Stimulated activated memory B cell treated with anti-CD40 and anti-IgM and Interleukin-4, amounts not matched to agents 10 μg/mL and 1 μg/mL and 100 μg/mL, for 72 hours (primary cell): ENCODE data around the gene SRRD.
A peak's percentile ranks its signal among the peaks of the same experiment; 100 is the strongest.

Experiments
- ATAC-seq: fragments of 150-1000 bp; cut with Tn5 transposase; 2 replicates; pipeline ENCODE4 v1.10.0; 2021
- H3K27ac Mint-ChIP-seq: one replicate; pipeline ENCODE4 v1.8.0; 2022; ENCODE audit warnings: mild to moderate bottlenecking, mixed read lengths
- H3K27me3 Mint-ChIP-seq: one replicate; pipeline ENCODE4 v1.8.0; 2022; ENCODE audit warnings: mixed read lengths
- H3K36me3 Mint-ChIP-seq: one replicate; pipeline ENCODE4 v1.8.0; 2022; ENCODE audit warnings: mixed read lengths
- H3K4me1 Mint-ChIP-seq: one replicate; pipeline ENCODE4 v1.8.0; 2022; ENCODE audit warnings: mixed read lengths
- H3K4me3 Mint-ChIP-seq: one replicate; pipeline ENCODE4 v1.8.0; 2022; ENCODE audit warnings: mild to moderate bottlenecking, moderate library complexity, mixed read lengths
- H3K9me3 Mint-ChIP-seq: one replicate; pipeline ENCODE4 v1.8.0; 2022; ENCODE audit warnings: mixed read lengths

The SRRD gene

GRCh38 chr22:26486394-26486793 lies 2.7 kb downstream of the SRRD start:
- Mint-ChIP-seq H3K36me3 (peaks cover 24% of the 10 kb centered on the region), H3K9me3 (no peaks in the 10 kb centered on the region), H3K27me3 (no peaks in the 10 kb centered on the region), H3K4me1 (peaks cover 37% of the 10 kb centered on the region), H3K4me3 (no peak overlapping the region), H3K27ac (peak overlapping the region; percentile 40)
- ATAC-seq, result no peak

- Mint-ChIP-seq H3K27me3 (no peaks in the 10 kb centered on the region), H3K4me3 (no peak overlapping the region), H3K9me3 (no peaks in the 10 kb centered on the region), H3K27ac (peak overlapping the region; percentile 1), H3K4me1 (peaks cover 21% of the 10 kb centered on the region), H3K36me3 (peaks cover 31% of the 10 kb centered on the region)
- no peak for ATAC-seq
Measured at GRCh38 chr22:26487996-26488395, 4.3 kb downstream of the SRRD start.

- no peak for ATAC-seq
- Mint-ChIP-seq H3K36me3 (peaks cover 37% of the 10 kb centered on the region), H3K4me1 (peaks cover 17% of the 10 kb centered on the region), H3K27me3 (no peaks in the 10 kb centered on the region), H3K9me3 (no peaks in the 10 kb centered on the region), H3K27ac (peak overlapping the region; percentile 1), H3K4me3 (no peak overlapping the region)
Measured at GRCh38 chr22:26489447-26490036, 5.9 kb downstream of the SRRD start.

GRCh38 chr22:26492220-26492619 lies 8.5 kb downstream of the SRRD start:
- Mint-ChIP-seq H3K4me3 (no peak overlapping the region), H3K9me3 (no peaks in the 10 kb centered on the region), H3K4me1 (no peaks in the 10 kb centered on the region), H3K27ac (no peak overlapping the region), H3K36me3 (peaks cover 53% of the 10 kb centered on the region), H3K27me3 (no peaks in the 10 kb centered on the region)
- ATAC-seq, result no peak

- Mint-ChIP-seq H3K4me1 (no peaks in the 10 kb centered on the region), H3K27ac (no peak overlapping the region), H3K27me3 (no peaks in the 10 kb centered on the region), H3K4me3 (no peak overlapping the region), H3K36me3 (peaks cover 41% of the 10 kb centered on the region), H3K9me3 (no peaks in the 10 kb centered on the region)
- no peak for ATAC-seq
Measured at GRCh38 chr22:26494506-26494905, 10.8 kb downstream of the SRRD start.

GRCh38 chr22:26496456-26496855 lies 12.8 kb downstream of the SRRD start:
- no peaks in the 10 kb centered on the region for H3K9me3 Mint-ChIP-seq
- no peaks in the 10 kb centered on the region for H3K27me3 Mint-ChIP-seq
- no peak overlapping the region for H3K4me3 Mint-ChIP-seq
- no peak for ATAC-seq
- no peak overlapping the region for H3K27ac Mint-ChIP-seq
- peaks cover 43% of the 10 kb centered on the region for H3K36me3 Mint-ChIP-seq
- H3K4me1 Mint-ChIP-seq, result no peaks in the 10 kb centered on the region

GRCh38 chr22:26499188-26499703 lies 15.6 kb downstream of the SRRD start:
- H3K4me3 Mint-ChIP-seq, result no peak overlapping the region
- no peaks in the 10 kb centered on the region for H3K27me3 Mint-ChIP-seq
- no peaks in the 10 kb centered on the region for H3K9me3 Mint-ChIP-seq
- peaks cover 17% of the 10 kb centered on the region for H3K4me1 Mint-ChIP-seq
- peaks cover 60% of the 10 kb centered on the region for H3K36me3 Mint-ChIP-seq
- no peak overlapping the region for H3K27ac Mint-ChIP-seq
- ATAC-seq, result no peak

GRCh38 chr22:26501996-26502395 lies 18.3 kb downstream of the SRRD start:
- H3K27ac Mint-ChIP-seq, result no peak overlapping the region

GRCh38 chr22:26502688-26503561 lies 19.2 kb downstream of the SRRD start:
- no peak overlapping the region for H3K4me3 Mint-ChIP-seq
- H3K27ac Mint-ChIP-seq, result peak overlapping the region; percentile 63
- H3K4me1 Mint-ChIP-seq, result peaks cover 17% of the 10 kb centered on the region
- ATAC-seq, result peak; percentile 53
- no peaks in the 10 kb centered on the region for H3K27me3 Mint-ChIP-seq
- H3K9me3 Mint-ChIP-seq, result no peaks in the 10 kb centered on the region
- peaks cover 59% of the 10 kb centered on the region for H3K36me3 Mint-ChIP-seq

More at GRCh38 chr22:26501996-26502395, 18.3 kb downstream of the SRRD start:
- Mint-ChIP-seq H3K4me1 (peaks cover 17% of the 10 kb centered on the region), H3K36me3 (peaks cover 64% of the 10 kb centered on the region), H3K27me3 (no peaks in the 10 kb centered on the region), H3K9me3 (no peaks in the 10 kb centered on the region), H3K4me3 (no peak overlapping the region)
- no peak for ATAC-seq

- no peak for ATAC-seq
- H3K9me3 Mint-ChIP-seq, result no peaks in the 10 kb centered on the region
- H3K36me3 Mint-ChIP-seq, result peaks cover 60% of the 10 kb centered on the region
- H3K27me3 Mint-ChIP-seq, result no peaks in the 10 kb centered on the region
- peak overlapping the region; percentile 63 for H3K27ac Mint-ChIP-seq
- no peak overlapping the region for H3K4me3 Mint-ChIP-seq
- H3K4me1 Mint-ChIP-seq, result peaks cover 17% of the 10 kb centered on the region
Measured at GRCh38 chr22:26503758-26504157, 20.1 kb downstream of the SRRD start.

- Mint-ChIP-seq H3K9me3 (no peaks in the 10 kb centered on the region), H3K4me1 (peaks cover 36% of the 10 kb centered on the region), H3K36me3 (peaks cover 46% of the 10 kb centered on the region)
Measured at GRCh38 chr22:26508148-26508547, 24.5 kb downstream of the SRRD start.

GRCh38 chr22:26512149-26512793 lies 28.6 kb downstream of the SRRD start, which contains the start of gene TFIP11:
Gene TFIP11 (minus strand): TSS chr22:26512473. CDS start chr22:26510272, 2,201 bp downstream.
- Mint-ChIP-seq H3K36me3 (peaks cover 18% of the 10 kb centered on the region), H3K27ac (peak within 1 kb of the TSS; percentile 96), H3K9me3 (no peaks in the 10 kb centered on the region), H3K27me3 (no peaks in the 10 kb centered on the region), H3K4me1 (peaks cover 37% of the 10 kb centered on the region), H3K4me3 (peak within 1 kb of the TSS; percentile 100)
- peak; percentile 99 for ATAC-seq

More at GRCh38 chr22:26508148-26508547, 24.5 kb downstream of the SRRD start:
- H3K4me3 Mint-ChIP-seq, result no peak overlapping the region
- H3K27ac Mint-ChIP-seq, result no peak overlapping the region
- no peaks in the 10 kb centered on the region for H3K27me3 Mint-ChIP-seq
- no peak for ATAC-seq

GRCh38 chr22:26513838-26514237 lies 30.2 kb downstream of the SRRD start:
- no peak overlapping the region for H3K27ac Mint-ChIP-seq
- ATAC-seq, result no peak
- H3K36me3 Mint-ChIP-seq, result peaks cover 16% of the 10 kb centered on the region
- H3K9me3 Mint-ChIP-seq, result no peaks in the 10 kb centered on the region
- H3K27me3 Mint-ChIP-seq, result no peaks in the 10 kb centered on the region
- no peak overlapping the region for H3K4me3 Mint-ChIP-seq
- H3K4me1 Mint-ChIP-seq, result peaks cover 37% of the 10 kb centered on the region

GRCh38 chr22:26514419-26515161 lies 30.9 kb downstream of the SRRD start:
- no peak overlapping the region for H3K4me3 Mint-ChIP-seq
- no peaks in the 10 kb centered on the region for H3K9me3 Mint-ChIP-seq
- H3K27ac Mint-ChIP-seq, result no peak overlapping the region
- peaks cover 10% of the 10 kb centered on the region for H3K36me3 Mint-ChIP-seq
- no peak for ATAC-seq
- H3K27me3 Mint-ChIP-seq, result no peaks in the 10 kb centered on the region
- H3K4me1 Mint-ChIP-seq, result peaks cover 31% of the 10 kb centered on the region

- Mint-ChIP-seq H3K27ac (no peak overlapping the region), H3K36me3 (peaks cover 4% of the 10 kb centered on the region), H3K4me3 (no peak overlapping the region), H3K4me1 (peaks cover 28% of the 10 kb centered on the region), H3K27me3 (no peaks in the 10 kb centered on the region), H3K9me3 (no peaks in the 10 kb centered on the region)
- no peak for ATAC-seq
Measured at GRCh38 chr22:26515931-26516330, 32.3 kb downstream of the SRRD start.
